ENCODE data around the gene CYP2W1. TPM values are rescaled to one million over a fixed set of nuclear protein-coding genes. Genes with fewer than 3 reads are reported as not detected.

CYP2W1 gene
- polyA plus RNA-seq, 4 donors = 1.3 to 6.4 (median 2.0) TPM

- DNase-seq (ENCODE audit: low read depth in 4 of 4, low spot score in 3 of 4) = no peak
These were observed 28.5 kb downstream of the CYP2W1 start for GRCh38 chr7:1011297-1012003.

GRCh38 chr7:1012004-1012715 is 29.2 kb downstream of the CYP2W1 start:
- no peak for DNase-seq (ENCODE audit: low read depth in 4 of 4, low spot score in 3 of 4)

GRCh38 chr7:1012716-1013095 is 29.7 kb downstream of the CYP2W1 start:
- no peak for DNase-seq (ENCODE audit: low read depth in 4 of 4, low spot score in 3 of 4)

GRCh38 chr7:1013581-1013980 is 30.6 kb downstream of the CYP2W1 start:
- no peak for DNase-seq (ENCODE audit: low read depth in 4 of 4, low spot score in 3 of 4)

- no peak for DNase-seq (ENCODE audit: low read depth in 4 of 4, low spot score in 3 of 4)
These were observed 31.7 kb downstream of the CYP2W1 start for GRCh38 chr7:1014681-1015080.

- no peak for DNase-seq (ENCODE audit: low read depth in 4 of 4, low spot score in 3 of 4)
These were observed 32.5 kb downstream of the CYP2W1 start for GRCh38 chr7:1015196-1016121.

- no peak for DNase-seq (ENCODE audit: low read depth in 4 of 4, low spot score in 3 of 4)
These were observed 33.9 kb downstream of the CYP2W1 start for GRCh38 chr7:1016577-1017531.

GRCh38 chr7:1017586-1018333 is 34.8 kb downstream of the CYP2W1 start:
- no peak for DNase-seq (ENCODE audit: low read depth in 4 of 4, low spot score in 3 of 4)

GRCh38 chr7:1018334-1018695 is 35.3 kb downstream of the CYP2W1 start:
- DNase-seq (ENCODE audit: low read depth in 4 of 4, low spot score in 3 of 4) = no peak

GRCh38 chr7:1019255-1019785 is 36.3 kb downstream of the CYP2W1 start:
- DNase-seq (ENCODE audit: low read depth in 4 of 4, low spot score in 3 of 4) = no peak

GRCh38 chr7:1019789-1020610 is 37.0 kb downstream of the CYP2W1 start:
- no peak for DNase-seq (ENCODE audit: low read depth in 4 of 4, low spot score in 3 of 4)

GRCh38 chr7:1020849-1021251 is 37.9 kb downstream of the CYP2W1 start:
- DNase-seq (ENCODE audit: low read depth in 4 of 4, low spot score in 3 of 4) = no peak

- DNase-seq (ENCODE audit: low read depth in 4 of 4, low spot score in 3 of 4) = no peak
These were observed 38.4 kb downstream of the CYP2W1 start for GRCh38 chr7:1021366-1021765.

- no peak for DNase-seq (ENCODE audit: low read depth in 4 of 4, low spot score in 3 of 4)
These were observed 39.0 kb downstream of the CYP2W1 start for GRCh38 chr7:1021931-1022330.

GRCh38 chr7:1022356-1022755 is 39.4 kb downstream of the CYP2W1 start:
- no peak for DNase-seq (ENCODE audit: low read depth in 4 of 4, low spot score in 3 of 4)

GRCh38 chr7:1022801-1023465 is 40.0 kb downstream of the CYP2W1 start:
- no peak for DNase-seq (ENCODE audit: low read depth in 4 of 4, low spot score in 3 of 4)

GRCh38 chr7:1024331-1024841 is 41.4 kb downstream of the CYP2W1 start:
- no peak for DNase-seq (ENCODE audit: low read depth in 4 of 4, low spot score in 3 of 4)
